GM19025 (cell line): ENCODE results near the gene ZEB2.
"Not testable (repeated sequence)": the region's sequence is repeated elsewhere in the genome, so short reads cannot be mapped to it uniquely, and the experiment has no call there.

ENCODE experiments used
- ATAC-seq: cut with Tn5 transposase; IDR thresholded peaks from one replicate; pipeline ENCODE4 v1.9.1; 2021; ENCODE audit warnings: mild to moderate bottlenecking, low read depth, moderate library complexity; ENCODE audit not compliant: unreplicated experiment

The ZEB2 gene

DNA sequence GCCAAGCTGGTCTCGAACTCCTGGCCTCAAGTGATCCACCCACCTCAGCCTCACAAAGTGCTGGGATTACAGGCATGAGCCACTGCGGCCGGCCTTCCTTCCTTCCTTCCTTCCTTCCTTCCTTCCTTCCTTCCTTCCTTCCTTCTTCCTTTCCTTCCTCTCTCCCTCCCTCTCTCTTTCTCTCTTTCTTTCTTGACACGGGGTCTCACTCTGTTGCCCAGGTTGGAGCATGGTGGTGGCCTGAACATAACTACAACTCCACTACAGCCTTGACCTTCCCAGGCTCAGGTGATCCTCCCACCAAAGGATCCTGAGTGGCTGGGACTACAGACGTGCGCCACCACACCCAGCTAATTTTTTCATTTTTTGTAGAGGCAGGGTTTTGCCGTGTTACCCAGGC is 155.7 kb downstream of the ZEB2 start:
- ATAC-seq = not testable (repeated sequence)

GRCh38 chr2:144362401-144362800 is 157.5 kb downstream of the ZEB2 start:
- ATAC-seq = no peak

- ATAC-seq = no peak
Observed at GRCh38 chr2:144361742-144362141, 158.2 kb downstream of the ZEB2 start.

DNA sequence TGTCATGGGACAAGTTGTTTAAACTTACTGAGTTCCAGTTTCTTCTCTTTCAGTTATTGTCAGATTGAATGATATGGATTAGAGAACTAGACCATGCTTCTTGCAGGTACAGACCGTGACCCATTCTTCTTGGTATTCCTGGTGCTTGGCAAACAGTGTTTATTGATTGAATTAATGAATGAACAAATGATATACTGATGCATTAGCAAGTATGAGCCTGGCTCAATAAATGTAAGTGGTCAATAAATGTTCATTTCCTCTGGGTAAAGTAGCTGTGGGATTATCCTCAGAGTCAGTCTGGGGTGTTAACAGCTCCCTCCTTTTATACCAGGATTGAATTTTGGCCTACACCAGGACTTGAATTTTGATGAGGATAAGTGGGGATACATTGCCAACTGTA is 160.2 kb downstream of the ZEB2 start:
- no peak for ATAC-seq

GRCh38 chr2:144358979-144359541 is 160.9 kb downstream of the ZEB2 start:
- ATAC-seq = peak; percentile 69

GRCh38 chr2:144358374-144358964 is 161.4 kb downstream of the ZEB2 start:
- no peak for ATAC-seq

DNA sequence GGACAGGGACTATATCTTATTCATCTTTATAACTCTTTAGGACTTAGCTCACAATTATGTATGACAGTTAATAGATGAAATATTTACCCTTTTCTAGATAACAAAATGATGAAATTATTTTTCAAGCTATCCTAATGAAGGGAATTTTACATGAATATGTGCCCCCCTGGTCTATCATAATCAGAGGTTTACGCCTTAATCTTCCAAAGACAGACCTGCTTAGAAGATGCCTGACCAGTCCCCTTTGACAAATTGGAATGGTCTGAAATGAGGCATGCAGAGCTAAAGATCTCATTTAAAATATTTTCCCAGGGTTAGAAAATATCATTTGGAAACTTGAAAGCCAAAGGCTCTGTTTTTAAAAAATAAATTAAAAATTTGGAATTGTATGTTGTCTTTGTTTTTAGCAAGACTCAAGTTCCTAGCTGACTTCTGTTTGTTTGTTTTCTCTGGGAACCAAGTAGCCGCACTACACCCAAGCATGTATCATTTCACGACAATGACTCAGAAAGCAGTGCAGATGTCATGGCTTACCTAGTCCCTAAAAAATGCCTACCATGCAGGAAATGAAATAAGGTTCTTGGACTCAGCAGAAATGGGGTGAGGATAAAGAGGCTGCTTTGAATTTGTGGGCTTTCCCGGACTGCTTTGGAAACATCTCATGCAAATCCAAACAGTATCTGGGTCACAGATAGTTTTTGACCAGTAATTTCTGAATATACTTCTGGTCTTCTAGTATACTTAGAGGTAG is 162.1 kb downstream of the ZEB2 start:
- ATAC-seq = peak; percentile 66

- no peak for ATAC-seq
Observed at GRCh38 chr2:144356402-144356801, 163.5 kb downstream of the ZEB2 start.

GRCh38 chr2:144354953-144355352 is 165.0 kb downstream of the ZEB2 start:
- ATAC-seq = no peak

- ATAC-seq = no peak
Observed at GRCh38 chr2:144351687-144352086, 168.2 kb downstream of the ZEB2 start.

DNA sequence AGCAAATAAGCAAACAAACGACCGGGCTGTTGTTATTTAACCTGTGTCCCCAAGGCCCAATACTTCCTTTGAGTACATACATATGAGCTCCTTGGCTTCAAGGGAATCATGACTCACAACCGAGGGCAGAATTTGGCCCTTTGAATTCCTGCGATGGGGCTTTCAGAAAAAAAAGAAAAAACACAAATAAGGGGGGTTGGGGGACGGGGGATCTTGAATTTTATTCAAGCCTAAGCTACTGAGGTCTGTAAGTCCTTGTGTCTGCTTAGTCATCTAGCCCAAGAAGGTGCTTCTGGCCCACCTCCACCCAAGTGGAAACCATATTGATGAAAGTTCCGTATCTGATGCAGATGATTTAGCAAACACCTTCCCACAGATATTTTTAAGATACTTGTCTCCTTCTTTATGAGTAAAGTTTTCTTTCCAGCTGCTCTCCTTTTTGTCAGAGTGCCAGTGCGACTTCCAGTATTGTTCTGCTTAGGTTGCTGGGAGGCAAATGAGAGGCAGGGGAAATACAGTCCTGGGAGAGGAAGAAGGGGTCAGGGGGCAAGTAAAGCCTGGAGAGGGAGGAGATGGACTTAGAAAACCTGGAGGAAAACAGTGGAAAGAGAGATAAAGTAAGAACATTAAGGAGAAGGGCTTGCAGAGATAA is 169.6 kb downstream of the ZEB2 start:
- no peak for ATAC-seq

DNA sequence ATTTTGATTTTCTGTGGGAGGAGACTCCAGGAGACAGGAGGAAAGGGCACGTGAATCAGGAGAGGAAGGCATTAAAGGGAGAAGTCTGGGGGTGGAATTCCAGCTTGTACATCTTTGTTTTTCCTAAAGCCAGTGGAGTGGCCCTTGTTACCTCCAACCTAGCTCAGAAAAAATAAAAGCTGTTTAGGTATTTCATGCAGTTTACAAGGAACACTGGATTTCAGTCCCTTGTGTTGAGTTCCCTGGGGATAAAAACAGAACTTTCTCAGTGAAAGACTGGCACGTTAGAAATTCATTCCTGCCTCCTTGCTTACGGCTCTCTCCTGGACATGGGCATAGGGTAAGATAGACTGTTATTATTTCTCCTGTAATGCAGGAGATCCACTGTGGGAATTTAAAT is 170.2 kb downstream of the ZEB2 start:
- no peak for ATAC-seq

DNA sequence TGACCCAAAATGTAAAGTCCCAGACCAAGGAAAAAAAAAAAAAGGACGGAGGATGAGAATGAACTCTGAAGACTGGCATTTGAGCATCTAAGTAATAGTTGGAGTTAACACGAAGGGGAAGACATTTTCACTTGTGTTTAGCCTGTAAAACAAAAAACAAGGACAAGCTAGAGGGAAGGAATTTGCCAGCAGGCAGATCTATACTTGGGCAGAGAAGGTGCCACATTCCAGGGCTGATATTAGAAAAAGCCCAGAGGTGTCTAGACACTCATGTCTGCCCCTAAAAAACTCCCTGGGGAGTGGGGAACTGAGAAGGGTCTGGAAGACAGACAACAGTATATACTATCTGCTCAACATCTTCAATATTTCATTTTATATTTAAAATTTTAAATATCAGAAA is 171.1 kb downstream of the ZEB2 start:
- ATAC-seq = no peak

DNA sequence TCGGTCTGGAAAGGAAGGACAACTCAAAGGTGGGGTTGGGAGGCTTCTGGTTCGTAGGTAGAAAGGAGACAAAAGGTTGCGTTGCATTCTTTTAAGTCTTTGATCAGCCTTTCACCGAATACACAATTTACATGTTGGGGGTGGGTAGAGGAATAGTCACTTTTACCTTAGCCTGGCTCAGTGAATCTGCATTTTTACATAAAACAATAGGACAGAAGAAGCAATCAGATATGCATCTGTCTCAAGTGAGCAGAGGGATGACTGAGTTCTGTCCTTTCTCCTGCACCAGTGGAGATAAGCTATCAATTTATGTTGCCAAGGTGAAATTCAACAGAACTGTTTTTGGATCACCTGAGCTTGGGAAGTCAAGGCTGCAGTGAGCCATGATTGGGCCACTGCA is 173.7 kb downstream of the ZEB2 start:
- ATAC-seq = no peak

GRCh38 chr2:144343145-144343544 is 176.8 kb downstream of the ZEB2 start:
- no peak for ATAC-seq

DNA sequence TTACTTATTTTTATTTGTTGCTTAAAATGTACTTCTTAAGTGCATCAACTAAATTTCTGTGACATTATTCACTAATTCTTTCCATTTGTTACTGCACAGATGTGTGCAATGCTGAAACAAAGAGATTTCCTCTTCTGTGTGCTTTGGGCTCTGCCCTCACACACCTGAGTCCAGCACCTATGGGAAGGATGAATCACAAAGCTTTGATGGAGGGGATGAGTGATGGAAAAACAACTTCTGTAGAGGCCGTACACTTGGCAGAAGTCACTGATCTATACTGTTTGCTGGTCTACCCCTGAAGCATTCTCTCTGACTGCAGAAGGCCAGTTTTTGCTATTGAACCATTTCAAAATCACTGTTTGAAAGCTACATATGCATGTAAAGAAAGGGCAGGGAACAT is 178.4 kb downstream of the ZEB2 start:
- no peak for ATAC-seq

DNA sequence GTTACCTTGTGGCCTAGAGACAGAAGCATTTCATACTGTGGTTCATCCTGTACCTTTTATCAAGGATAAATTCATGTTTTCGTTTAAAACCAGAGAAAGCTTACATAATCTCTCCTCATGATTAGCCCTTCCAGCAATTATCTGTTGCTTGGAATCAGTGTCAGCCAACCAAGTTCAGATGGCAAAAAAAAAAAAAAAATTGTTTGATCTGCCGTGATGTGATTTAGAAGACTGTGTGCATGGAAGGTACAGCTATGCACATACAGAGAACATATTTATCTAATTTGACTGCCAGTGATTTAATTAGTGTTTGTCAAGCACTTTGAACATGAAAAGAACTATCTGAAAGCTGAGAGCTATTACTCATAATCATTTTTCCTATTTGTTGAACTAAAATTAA is 180.9 kb downstream of the ZEB2 start:
- no peak for ATAC-seq

DNA sequence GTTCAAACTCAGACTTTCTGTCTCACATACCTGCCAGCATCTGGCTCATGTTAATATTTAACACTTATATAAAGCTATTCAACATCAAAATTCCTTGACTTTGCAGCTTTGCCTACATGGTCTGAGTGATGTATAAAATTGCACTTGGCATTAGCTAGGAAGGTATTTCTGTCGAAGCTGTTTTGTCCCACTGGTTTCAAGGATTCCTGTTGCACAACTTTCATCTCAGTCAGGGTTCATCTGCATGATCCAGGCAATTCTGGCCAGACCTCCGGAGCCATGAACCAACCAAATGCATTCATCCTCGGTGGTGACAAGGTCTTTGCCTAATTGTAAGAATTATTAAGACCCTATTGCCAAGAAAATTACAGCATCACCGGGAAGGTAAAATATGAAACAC is 185.4 kb downstream of the ZEB2 start:
- no peak for ATAC-seq
